ENCODE data around the gene PXT1. TPM values are rescaled to one million over a fixed set of nuclear protein-coding genes. Genes with fewer than 3 reads are reported as not detected.

PXT1 gene
- total RNA-seq, 1 experiment from 2014 or later: not detected

DNA sequence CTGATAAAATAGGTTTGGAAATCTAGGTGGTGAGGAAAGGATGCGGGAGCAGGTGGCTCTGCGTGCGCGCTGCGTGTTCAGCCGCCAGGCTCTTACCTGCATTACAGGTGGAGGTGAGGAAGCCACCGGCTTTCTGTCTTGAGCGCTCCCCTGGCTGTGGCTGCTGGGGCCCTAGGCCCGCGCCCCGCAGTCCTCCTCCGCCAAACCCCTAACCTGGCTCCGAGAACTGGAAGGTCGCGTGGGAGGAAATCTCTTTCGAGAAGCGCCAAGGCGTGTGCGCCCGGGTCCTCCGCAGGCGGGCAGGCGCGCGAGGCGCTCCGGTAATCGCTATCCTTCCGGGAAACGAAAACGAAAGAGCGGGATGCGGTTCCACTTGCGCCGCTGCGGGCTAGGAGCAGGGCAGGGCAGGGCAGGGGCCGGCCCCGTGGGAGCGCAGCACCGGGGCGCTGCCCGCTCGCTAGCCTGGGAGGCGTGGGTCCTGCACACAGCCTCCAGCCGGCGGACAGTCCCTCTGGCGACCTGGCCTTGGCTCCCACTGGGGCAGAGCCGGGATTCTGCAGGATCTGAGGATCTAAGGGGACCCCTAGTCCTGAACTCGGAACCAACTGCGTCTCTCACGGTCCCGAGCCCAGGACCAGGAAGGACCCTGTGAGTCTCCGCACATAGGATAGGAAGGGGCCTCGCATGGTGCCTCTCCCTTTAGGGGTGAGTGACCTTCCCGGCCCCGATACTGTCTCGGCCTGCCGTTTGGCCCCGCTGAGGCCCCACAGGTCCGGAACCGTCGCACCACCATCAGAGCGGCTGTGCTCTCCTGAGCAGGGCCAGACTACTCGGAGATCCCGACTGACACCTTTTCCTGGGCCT, 55.0 kb downstream of the PXT1 start, which contains the start of gene ETV7:
Gene ETV7 (minus strand): TSS at position 230 of the 864 bp plus-strand sequence. CDS start 128 bp downstream, at position 102.
- no peak for DNase-seq (ENCODE audit: low spot score)

DNA sequence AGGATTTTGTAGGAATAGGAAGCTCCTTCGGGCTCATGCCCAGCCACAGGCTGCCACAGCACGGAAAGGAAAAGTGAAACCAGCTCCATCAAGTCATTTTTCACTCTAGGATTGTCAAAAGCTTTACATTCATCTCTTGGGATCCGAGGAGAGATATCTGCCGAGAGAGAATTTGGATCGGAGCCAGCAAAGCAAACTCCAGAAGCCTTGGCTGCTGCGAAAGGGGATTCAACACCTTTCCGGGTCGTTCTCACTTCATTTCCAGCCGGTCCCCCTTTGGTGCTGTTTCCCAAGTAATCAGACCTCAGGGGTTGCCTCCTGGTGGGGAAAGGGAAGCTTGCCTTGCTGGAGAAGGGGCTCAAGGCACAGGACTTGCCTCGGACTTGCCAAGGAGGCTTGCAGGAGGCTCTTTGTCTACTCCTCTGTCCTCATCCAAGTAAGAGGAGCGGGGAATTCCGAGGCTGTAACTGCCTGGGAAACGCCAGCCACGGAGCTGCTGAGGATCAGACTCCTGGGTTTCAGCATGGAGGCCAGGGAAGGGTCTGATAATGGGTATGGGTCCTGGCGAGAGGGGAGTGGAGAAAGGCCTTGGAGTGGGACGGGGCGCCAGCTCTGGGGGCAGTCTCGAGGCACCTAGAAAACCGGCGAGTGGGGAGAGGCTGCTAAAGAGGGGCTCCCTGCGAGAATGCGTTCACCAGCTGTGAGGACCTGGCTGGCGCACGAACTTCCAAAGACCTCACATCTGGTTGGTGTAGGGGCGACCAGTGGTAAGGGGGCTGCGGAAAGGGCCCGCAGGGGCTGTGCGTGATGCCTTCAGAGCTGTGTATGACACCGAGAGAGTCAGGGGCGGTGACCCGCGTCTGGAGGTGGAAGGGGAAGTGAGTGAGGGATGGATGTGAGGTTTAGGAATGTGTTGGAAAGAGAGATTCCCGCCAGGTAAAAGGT, 55.9 kb downstream of the PXT1 start:
- DNase-seq (ENCODE audit: low spot score): peak; percentile 24

DNA sequence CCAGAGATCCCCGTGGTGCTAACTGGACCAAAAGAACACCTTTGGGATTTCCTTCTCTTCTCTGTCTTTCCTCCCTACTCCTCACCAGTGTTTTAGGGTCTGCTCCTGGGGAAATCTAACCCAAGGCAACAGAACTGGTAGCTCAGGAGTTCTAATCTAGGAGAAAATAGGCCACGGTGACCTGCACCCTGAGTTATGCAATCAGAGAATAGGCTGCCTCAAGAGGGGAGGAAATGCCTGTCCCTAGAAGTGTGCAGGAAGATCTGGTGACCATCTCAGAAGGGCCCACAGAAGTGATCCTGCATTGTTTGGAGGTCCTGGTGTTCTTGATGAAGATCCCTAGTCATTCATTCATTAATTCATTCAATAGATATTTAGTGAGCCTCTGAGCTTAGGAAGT, 58.6 kb downstream of the PXT1 start:
- no peak for DNase-seq (ENCODE audit: low spot score)

DNA sequence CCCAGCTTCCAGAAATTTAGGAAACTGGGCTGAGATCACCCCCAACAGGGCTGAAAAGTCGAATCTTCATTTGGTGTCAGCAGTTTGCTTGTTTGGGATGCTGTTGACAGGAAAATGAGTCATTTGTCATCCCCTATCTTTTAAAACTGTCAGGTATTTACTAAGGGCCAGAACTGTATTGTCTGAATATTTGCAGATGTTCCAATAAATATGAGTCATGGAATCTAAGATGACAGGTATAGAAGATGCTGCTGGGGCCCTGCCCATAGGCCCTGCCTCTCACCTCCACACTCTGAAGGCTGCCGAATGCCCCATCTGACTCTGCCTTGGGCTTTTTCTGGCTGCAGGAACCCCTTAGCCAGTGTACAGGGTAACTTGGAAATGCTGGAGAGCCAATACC, 59.0 kb downstream of the PXT1 start:
- no peak for DNase-seq (ENCODE audit: low spot score)

DNA sequence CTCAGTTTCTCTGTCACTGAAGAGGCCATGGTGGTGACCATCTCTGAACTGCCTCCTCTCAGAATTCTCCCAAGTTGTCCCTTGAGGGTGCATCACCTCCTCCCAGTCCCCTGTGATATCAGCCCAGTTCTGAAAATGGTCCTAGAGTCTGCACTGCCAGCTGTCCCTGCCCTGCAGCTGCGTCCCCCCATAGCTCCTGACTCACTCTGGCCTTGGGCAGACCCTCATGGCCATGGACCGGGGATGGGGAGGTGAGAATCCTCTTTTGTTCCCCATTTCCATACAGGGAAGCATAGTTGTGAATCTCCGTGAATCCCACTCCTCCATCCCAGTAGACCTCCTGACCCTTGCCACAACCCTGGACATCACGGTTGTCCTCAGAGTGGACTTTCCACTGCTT, 59.7 kb downstream of the PXT1 start:
- no peak for DNase-seq (ENCODE audit: low spot score)

DNA sequence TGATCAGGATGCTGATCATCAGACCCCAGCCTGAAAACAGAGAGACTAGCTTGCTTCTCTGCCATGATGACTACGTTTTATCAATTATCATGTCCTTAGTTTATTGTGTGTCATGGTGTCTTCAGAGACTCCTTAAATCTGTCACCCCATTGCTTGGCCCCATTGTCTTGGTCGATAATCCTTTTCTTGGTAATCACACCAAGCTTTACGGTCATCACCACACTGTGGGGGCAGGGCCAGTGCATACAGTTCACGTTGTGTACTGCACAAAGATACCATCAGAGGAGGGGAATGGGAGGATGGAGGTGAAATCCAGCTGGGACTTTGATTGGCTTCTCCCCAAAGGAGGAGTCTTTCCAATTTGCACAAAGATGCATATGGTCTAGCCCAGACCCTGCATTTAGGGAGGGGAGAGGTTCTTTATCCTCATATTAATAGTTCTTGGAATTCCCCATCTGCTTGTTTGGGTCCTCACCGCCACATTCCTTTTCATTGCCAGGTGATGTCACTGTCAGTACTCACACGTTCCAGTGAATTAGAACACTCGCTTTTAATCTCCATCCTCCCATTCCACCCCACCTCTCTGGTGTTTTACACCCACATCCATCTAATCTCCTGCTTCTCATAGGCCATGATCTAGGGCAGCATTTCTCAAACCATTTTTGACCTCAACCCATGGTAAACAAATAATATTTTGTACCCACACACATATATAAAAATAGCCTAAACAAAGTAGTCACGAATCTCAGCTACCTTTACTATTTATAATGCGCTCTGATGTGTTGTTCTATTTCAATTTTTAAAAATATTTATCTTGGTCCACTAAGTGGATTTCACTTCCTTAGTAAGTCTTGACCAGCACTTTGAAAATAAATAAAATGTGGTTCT, 60.9 kb downstream of the PXT1 start:
- DNase-seq (ENCODE audit: low spot score): no peak

DNA sequence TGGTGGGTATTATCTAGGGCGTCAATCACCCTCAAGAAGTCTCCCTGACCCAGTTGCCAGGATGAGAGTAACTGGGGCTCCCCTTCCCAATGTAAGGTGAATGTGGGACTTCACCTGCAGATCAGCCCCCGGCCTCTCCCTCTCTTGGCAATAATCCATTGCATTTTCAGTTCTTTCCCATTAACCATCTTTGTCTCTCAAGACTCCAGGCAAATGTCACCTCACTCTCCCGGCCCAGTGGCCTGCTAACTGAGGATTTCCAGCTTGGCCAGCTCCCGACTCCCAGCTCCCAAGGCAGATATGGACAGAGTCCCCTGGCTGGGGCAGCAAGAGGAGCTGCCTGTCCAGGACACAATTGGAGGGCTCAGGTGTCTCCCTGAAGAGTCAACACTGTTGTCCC, 62.5 kb downstream of the PXT1 start:
- no peak for DNase-seq (ENCODE audit: low spot score)

DNA sequence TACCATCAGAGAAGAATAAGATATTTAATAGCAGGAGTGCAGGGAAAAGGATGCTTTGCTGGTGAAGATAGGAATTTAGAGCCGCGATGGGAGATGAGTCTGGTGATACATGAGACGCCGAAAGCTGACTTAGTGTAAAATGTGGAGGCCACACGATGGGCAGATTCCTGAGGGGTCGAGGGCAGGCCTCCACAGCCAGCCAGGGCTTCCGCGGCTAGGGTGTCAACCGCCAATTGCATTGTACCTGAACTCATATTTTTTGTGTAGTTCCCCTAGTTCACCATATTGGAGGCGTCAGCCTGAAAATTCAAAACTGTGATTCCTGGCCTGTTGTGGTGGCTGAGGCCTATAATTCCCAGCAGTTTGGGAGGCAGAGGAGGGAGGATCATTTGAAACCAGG, 63.7 kb downstream of the PXT1 start:
- no peak for DNase-seq (ENCODE audit: low spot score)

DNA sequence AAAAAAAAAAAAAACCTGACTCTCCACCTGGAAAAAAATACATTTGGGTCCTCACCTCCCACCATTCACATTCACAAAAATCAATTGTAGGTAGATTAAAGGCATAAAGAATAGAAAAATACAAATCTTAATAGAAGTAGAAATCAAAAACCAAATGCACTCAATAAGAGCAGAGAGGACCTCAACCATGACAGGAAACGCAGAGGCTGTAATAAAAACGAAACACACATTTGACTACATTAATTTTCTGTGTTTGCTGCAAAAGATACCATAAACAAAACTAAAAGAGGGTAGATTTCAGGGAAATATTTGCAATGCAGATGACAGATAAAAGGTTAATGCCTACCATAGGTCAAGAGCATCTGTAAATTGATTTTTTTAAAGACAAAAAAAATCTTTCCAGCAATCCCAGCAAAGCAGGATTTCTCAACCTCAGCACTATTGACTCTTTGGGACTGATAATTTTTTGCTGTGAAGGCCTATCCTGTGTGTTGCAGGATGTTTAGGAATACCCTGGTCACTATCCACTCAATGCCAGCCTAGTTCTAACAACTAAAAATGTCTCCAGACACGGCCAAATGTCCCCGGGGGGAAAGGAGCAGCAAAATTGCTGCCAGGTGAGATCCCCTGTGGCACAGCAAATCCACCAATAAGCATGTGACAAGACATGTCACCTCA, 64.3 kb downstream of the PXT1 start:
- no peak for DNase-seq (ENCODE audit: low spot score)

DNA sequence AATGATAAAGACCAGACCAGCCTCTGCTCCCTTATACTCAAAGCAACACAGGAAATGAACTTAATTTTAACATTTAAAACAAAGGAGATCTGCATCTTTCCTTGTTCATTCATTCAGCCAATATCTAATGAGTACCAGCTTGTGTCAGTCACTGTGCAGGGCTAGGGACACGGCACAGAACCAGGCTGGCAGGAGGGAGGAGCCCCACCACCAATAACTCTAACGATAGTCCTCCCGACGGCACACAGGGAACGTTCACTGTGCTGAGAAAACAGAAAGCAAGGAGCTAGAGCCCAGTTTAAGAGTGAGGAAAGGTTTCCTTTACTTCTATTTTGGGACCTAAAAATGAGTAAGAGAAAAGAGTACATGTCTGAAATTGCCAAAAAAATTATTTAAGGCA, 65.1 kb downstream of the PXT1 start:
- no peak for DNase-seq (ENCODE audit: low spot score)

DNA sequence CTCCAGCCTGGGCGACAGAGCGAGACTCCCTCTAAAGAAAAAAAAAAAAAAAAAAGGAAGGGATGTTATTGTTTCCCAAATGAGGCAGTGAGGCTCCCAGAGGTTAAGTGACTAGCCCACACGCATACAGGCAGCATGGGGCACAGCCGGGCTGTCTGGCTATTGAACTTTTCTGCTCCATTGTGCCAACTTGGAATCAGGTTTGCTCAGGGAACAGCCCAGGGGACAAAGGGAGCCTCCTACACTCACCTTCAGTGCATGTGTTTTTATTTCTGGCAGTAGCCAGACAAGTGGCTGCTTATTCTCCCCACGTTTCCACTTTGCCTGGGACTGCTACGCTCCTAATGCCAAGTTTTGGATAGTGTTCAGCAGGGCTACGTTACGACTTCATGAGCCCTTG, 65.9 kb downstream of the PXT1 start:
- DNase-seq (ENCODE audit: low spot score): no peak

DNA sequence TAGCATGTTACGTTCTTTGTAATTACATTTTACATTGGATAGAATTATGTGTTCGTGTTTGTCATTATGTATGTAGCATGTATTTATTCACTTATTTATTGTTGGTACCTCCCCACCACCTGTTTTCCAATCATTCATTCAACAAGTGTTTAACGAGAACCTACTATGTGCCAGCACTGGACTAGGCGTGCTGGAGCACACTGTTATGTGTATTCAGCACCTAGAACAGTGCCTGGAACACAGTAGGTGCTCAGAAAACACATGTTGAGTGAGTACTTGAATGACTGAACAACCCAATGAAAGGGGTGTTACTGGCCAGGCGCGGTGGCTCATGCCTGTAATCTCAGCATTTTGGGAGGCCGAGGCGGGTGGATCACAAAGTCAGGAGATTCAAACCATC, 66.5 kb downstream of the PXT1 start:
- DNase-seq (ENCODE audit: low spot score): no peak

DNA sequence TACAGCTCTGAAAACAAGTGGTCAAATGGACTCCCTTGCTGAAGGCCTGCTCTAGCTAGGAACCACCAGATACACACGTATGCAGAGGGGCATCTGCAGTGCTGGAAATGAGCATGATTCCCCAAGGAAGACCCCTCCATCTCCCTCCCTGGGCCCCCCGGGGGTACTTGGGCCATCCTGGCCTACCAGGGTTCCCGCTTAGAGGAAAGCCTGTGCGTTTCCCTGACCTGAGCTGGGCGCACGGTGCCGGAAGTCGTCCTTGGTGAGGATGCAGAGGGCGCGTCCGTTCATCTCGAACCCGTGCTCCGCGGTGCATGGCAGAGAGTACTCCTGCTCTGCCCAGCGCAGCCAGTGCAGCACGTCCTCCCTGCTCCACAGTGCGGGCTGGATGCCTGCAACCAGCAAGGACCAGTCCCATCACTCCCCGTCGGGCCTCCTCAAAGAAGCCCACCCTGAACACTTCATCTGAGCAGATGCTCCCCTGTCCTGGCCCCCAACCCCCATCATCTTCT, 67.0 kb downstream of the PXT1 start:
- DNase-seq (ENCODE audit: low spot score): no peak

DNA sequence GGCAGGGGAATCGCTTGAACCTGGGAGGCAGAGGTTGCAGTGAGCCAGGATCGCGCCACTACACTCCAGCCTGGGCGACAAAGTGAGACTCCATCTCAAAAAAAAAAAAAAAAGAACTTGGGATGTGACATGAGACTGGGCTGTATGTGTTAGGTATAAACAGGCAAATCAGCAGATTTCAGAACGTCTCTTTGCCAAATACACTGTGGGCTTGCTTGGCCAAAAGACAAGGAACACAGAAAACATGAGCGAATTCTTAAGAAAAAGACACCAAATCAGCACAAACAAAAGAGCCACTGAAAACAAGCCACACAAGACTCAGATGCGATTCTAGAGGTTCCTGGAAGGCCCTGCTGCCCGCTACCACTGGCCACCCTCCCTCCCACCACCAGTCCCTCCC, 67.7 kb downstream of the PXT1 start:
- no peak for DNase-seq (ENCODE audit: low spot score)

DNA sequence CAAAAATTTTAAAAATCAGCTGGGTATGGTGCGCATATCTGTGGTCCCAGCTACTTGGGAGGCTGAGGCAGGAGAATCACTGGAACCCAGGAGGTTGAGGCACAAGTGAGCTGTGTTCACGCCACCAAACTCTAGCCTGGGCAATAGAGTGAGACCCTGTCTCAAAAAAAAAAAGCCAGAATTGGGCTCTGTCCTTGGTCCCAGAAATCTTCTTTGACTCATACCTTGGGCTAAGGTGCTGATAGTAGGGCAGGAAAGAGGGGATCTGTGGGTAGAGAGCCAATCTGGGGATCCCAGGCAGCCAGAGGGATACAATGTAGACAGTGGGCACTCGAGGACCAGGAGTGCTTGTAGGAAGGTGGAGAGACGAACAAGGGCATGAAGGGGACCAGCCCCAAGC, 68.5 kb downstream of the PXT1 start:
- DNase-seq (ENCODE audit: low spot score): no peak

DNA sequence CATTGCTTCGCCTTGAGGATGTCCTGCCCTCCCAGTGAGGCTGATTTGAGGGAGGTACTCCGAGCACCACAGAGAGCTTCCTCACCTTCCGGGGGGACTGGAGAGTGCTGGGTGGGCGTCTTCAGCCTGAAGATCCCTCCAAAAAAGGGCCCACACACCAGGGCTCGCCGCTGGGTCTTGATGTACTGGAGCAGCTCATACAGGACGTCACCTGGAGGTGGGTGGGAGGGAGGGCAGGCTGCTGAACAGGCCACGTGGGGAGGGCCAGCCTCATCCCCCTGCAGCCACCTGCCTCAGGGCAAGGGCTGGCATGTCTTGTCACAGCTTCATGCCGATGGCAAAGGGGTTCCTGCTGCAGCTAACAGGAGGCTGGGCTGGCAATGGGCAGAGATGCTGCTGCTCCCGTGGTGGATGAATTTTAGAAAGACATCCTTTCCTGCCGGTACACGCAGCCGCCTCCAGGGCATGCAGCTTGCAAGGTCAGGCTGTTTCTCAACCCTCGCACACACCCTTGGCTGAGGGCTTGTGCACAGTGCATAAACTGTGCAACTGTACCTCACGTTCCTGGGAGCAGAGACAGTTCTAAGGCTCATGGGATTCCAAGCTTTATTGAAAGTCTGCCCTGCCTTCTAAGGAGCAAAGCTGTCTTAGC, 69.2 kb downstream of the PXT1 start:
- no peak for DNase-seq (ENCODE audit: low spot score)

DNA sequence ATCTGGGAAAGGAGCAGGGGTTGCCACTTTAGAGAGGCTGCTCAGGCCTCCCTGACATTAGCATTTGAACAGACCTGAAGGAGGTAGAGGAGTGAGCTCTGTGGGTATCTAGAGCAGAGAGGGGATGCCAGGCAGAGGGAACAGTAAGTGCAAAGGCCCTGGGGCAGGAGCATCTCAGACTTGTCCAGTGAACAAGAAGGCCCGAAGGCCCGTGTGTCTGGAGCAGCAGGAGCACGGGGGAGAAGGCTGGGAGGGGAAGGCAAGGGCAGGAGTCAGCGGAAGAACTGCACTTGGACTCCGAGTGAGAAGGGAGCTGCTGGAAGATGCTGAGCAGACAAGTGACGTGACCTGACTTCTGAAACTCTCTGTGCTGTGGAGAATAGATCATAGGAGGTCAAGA, 70.6 kb downstream of the PXT1 start:
- no peak for DNase-seq (ENCODE audit: low spot score)

DNA sequence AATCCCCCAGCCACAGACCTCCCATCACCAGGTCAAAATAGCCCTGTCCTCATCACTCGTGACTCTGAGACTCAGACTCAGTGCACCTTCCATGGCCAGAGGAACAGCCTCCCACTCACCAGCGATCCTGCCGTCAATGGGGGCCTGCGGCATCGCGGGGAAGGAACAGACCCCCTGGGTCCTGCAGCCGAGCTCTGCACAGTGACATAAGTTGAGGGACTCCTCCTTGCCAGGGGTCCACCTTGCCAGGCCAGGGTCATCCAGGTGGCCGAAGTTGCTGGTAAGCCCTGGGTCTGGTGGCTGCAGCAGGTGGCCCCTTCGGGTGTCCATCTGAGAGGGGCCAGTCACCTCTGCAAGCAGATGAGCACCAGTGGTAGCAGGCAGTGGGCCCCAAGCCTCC, 71.4 kb downstream of the PXT1 start:
- no peak for DNase-seq (ENCODE audit: low spot score)

DNA sequence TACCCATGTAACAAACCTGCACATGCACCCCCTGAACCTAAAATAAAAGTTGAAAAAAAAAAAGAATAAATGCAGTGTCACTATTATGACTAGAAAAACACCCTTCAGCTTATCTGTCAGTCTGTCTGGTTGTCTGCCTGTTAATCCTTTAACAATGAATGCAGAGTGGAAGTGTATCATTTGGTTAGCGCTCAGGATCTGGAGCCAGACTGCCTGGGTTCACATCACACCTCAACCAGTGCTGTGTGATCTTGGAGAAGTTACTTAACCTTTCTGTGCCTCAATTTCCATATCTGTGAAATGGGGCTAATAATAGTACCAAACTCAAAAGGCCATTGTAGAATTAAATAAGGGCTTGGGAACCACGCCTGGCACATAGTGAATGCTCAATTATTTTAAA, 72.0 kb downstream of the PXT1 start:
- no peak for DNase-seq (ENCODE audit: low spot score)

Data from H4 (cell line).